Activated CD4-positive, alpha-beta T cell treated with anti-CD3 and anti-CD28 coated beads, Interleukin-2, amount 50 U/mL, for 48 hours (primary cell): ENCODE measurements around the gene SLC7A4.
A peak's percentile ranks its signal among the peaks of the same experiment; 100 is the strongest.

Experiments
- DNase-seq, 2 experiments: peaks; one replicate each; pipeline ENCODE4 v3.0.0-alpha.2; 2020

SLC7A4 gene

GRCh38 chr22:20983081-20983771, 49.1 kb downstream of the SLC7A4 start:
- DNase-seq: no peak

- DNase-seq: no peak
Observed at GRCh38 chr22:20982563-20982882, 49.8 kb downstream of the SLC7A4 start.

- DNase-seq: peak; percentile 72 to 77
Observed at GRCh38 chr22:20981787-20982562, 50.4 kb downstream of the SLC7A4 start, which contains the start of gene LZTR1. Gene LZTR1 (plus strand): TSS chr22:20982297. CDS start chr22:20982372, 75 bp downstream.

- no peak for DNase-seq
Observed at GRCh38 chr22:20980938-20981722, 51.2 kb downstream of the SLC7A4 start.

GRCh38 chr22:20980523-20980922, 51.8 kb downstream of the SLC7A4 start:
- DNase-seq: no peak

- DNase-seq: no peak
Observed at GRCh38 chr22:20979940-20980453, 52.4 kb downstream of the SLC7A4 start.

- peak; percentile 66 to 70 for DNase-seq
Observed at GRCh38 chr22:20979243-20979809, 53.0 kb downstream of the SLC7A4 start.
